GM21786 (cell line): ENCODE measurements around the gene GET4.

Experiments used
- ATAC-seq: cut with Tn5 transposase; IDR thresholded peaks from one replicate; pipeline ENCODE4 v1.9.1; 2021; ENCODE audit not compliant: unreplicated experiment

GET4 gene

GRCh38 chr7:876077-876971 is at the start of gene GET4:
TSS of gene GET4 (plus strand) at chr7:876554. CDS start at chr7:876646, 92 bp downstream.
- ATAC-seq: peak; percentile 65

- no peak for ATAC-seq
Measured at GRCh38 chr7:828793-829561, 47.4 kb upstream of the GET4 start.

- no peak for ATAC-seq
Measured at GRCh38 chr7:830069-830468, 46.3 kb upstream of the GET4 start.

- peak; percentile 68 for ATAC-seq
Measured at GRCh38 chr7:831596-832166, 44.7 kb upstream of the GET4 start.

GRCh38 chr7:832167-832967 is 44.0 kb upstream of the GET4 start, which contains the start of gene SUN1:
TSS of gene SUN1 (plus strand) at chr7:832476. CDS start at chr7:832525, 49 bp downstream.
- peak; percentile 39 for ATAC-seq

GRCh38 chr7:832968-833424 is 43.4 kb upstream of the GET4 start:
- no peak for ATAC-seq

- ATAC-seq: no peak
Measured at GRCh38 chr7:833601-834258, 42.6 kb upstream of the GET4 start.

GRCh38 chr7:834277-834676 is 42.1 kb upstream of the GET4 start:
- ATAC-seq: no peak

GRCh38 chr7:835021-835420 is 41.3 kb upstream of the GET4 start:
- no peak for ATAC-seq

GRCh38 chr7:835485-836401 is 40.6 kb upstream of the GET4 start:
- no peak for ATAC-seq

- no peak for ATAC-seq
Measured at GRCh38 chr7:836429-836828, 39.9 kb upstream of the GET4 start.

- no peak for ATAC-seq
Measured at GRCh38 chr7:837001-837400, 39.4 kb upstream of the GET4 start.

GRCh38 chr7:840001-840600 is 36.3 kb upstream of the GET4 start:
- ATAC-seq: no peak

- no peak for ATAC-seq
Measured at GRCh38 chr7:841943-842342, 34.4 kb upstream of the GET4 start.

GRCh38 chr7:842431-843031 is 33.8 kb upstream of the GET4 start:
- no peak for ATAC-seq

GRCh38 chr7:843230-843629 is 33.1 kb upstream of the GET4 start:
- no peak for ATAC-seq

- no peak for ATAC-seq
Measured at GRCh38 chr7:844043-844442, 32.3 kb upstream of the GET4 start.

GRCh38 chr7:844514-844913 is 31.8 kb upstream of the GET4 start:
- ATAC-seq: no peak
